Prostate gland (tissue), 2 donors: ENCODE results near the gene FAM78A.

Experiments used
- POLR2A ChIP-seq: fragments of 450-650 bp; IDR thresholded peaks from one replicate; pipeline ENCODE4 v1.6.1; 2016; ENCODE audit warnings: antibody characterized with exemption, mild to moderate bottlenecking
- POLR2AphosphoS5 ChIP-seq: sonication (generic); formaldehyde crosslinking; IDR thresholded peaks from one replicate; pipeline ENCODE4 v1.6.1; 2017; ENCODE audit warnings: antibody characterized with exemption
- TF ChIP-seq, protein P1 (sequence below), 4 experiments: fragments of 200-600 bp in 2 of 4; fragments of 450-650 bp in 2 of 4; sonication (generic) in 2 of 4; IDR thresholded peaks; 1 replicate in 3 of 4; 2 replicates in 1 of 4; pipeline ENCODE4 v1.5.1; 2016 to 2019; ENCODE audit warnings: antibody characterized with exemption in 4 of 4, mild to moderate bottlenecking in 2 of 4, moderate library complexity in 2 of 4

DNA sequence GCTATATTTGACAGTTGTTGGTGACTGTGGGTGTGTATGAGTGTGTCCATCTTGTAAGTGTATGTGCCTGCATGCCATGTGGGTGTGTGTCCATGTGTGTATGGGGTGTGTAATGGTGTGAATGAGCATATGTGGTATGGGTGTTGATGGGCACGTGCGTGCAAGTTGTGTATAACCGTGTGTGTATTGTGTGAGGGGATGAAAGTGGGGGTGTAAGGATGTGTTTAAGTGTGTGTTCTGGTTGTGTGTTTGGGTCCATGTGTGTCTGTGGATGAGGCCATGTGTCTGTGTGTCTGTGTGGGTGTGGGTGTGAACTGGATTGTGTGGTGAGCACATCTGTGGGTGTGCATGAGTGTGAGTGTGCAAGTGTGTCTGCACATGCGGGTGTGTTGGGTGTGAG lies 5.9 kb upstream of the FAM78A start:
- no peak for TF ChIP-seq POLR2A
- TF ChIP-seq, protein P1, sequence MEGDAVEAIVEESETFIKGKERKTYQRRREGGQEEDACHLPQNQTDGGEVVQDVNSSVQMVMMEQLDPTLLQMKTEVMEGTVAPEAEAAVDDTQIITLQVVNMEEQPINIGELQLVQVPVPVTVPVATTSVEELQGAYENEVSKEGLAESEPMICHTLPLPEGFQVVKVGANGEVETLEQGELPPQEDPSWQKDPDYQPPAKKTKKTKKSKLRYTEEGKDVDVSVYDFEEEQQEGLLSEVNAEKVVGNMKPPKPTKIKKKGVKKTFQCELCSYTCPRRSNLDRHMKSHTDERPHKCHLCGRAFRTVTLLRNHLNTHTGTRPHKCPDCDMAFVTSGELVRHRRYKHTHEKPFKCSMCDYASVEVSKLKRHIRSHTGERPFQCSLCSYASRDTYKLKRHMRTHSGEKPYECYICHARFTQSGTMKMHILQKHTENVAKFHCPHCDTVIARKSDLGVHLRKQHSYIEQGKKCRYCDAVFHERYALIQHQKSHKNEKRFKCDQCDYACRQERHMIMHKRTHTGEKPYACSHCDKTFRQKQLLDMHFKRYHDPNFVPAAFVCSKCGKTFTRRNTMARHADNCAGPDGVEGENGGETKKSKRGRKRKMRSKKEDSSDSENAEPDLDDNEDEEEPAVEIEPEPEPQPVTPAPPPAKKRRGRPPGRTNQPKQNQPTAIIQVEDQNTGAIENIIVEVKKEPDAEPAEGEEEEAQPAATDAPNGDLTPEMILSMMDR (IDR thresholded peaks at IDR 0.05): no peak
- no peak for TF ChIP-seq POLR2AphosphoS5
